ENCODE data around the gene FBLN2.

FBLN2 gene

GRCh38 chr3:13613343-13614190, 64.6 kb downstream of the FBLN2 start:
- Histone ChIP-seq H3K79me2 (ENCODE audit: insufficient read depth, low read depth) (no peaks in the 10 kb centered on the region), H3K4me2 (no peak overlapping the region), H3K27me3 (ENCODE audit: insufficient read depth, low read depth) (no peaks in the 10 kb centered on the region), H3K27ac (no peak overlapping the region), H2AFZ (ENCODE audit: low read depth) (no peak overlapping the region), H3K36me3 (ENCODE audit: insufficient read depth) (no peaks in the 10 kb centered on the region), H3K4me3 (IDR thresholded peaks at IDR 0.05; ENCODE audit: insufficient read depth, low read depth, low read length) (no peak overlapping the region), H3K4me1 (ENCODE audit: low read depth, poor library complexity, severe bottlenecking) (no peaks in the 10 kb centered on the region), H3K9ac (no peak overlapping the region), H4K20me1 (ENCODE audit: insufficient read depth) (no peaks in the 10 kb centered on the region)
- no peak for TF ChIP-seq CTCF (conservative IDR thresholded peaks at IDR 0.05; ENCODE audit: low read depth, low read length)

GRCh38 chr3:13614607-13615006, 65.7 kb downstream of the FBLN2 start:
- H3K4me2 ChIP-seq, result no peak overlapping the region
- H2AFZ ChIP-seq (ENCODE audit: low read depth), result no peak overlapping the region
- H3K27me3 ChIP-seq (ENCODE audit: insufficient read depth, low read depth), result no peaks in the 10 kb centered on the region
- no peaks in the 10 kb centered on the region for H3K79me2 ChIP-seq (ENCODE audit: insufficient read depth, low read depth)
- H3K27ac ChIP-seq, result no peak overlapping the region
- no peaks in the 10 kb centered on the region for H3K4me1 ChIP-seq (ENCODE audit: low read depth, poor library complexity, severe bottlenecking)
- no peaks in the 10 kb centered on the region for H4K20me1 ChIP-seq (ENCODE audit: insufficient read depth)
- no peak overlapping the region for H3K4me3 ChIP-seq (IDR thresholded peaks at IDR 0.05; ENCODE audit: insufficient read depth, low read depth, low read length)
- H3K9ac ChIP-seq, result no peak overlapping the region
- no peaks in the 10 kb centered on the region for H3K36me3 ChIP-seq (ENCODE audit: insufficient read depth)
- no peak for TF ChIP-seq CTCF (conservative IDR thresholded peaks at IDR 0.05; ENCODE audit: low read depth, low read length)

DNA sequence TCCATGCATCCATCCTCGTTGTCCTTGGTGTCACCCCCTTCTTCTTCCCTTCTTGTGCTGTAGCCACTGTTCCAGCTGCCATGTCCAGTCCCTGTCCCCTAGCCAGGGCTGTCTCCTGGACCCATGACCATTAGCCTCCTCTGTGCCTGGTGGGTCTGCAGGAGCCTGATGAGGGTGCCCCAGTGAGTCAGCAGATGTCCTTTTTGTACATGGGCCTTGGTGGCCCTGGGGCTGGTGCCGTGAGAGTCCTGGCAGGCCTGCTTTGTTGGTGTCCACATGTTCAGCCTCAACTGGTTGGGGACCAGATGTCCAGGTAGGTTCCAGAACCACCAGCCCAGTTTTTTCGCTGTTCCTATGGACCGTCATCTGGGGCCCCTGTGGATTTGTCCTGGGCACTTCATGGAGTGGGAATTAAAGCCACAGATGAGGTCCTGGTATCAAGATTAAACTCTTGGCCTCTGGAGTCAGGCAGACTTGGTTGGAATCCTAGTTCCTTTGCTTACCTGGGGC, 66.1 kb downstream of the FBLN2 start:
- H4K20me1 ChIP-seq (ENCODE audit: insufficient read depth), result no peaks in the 10 kb centered on the region
- H3K4me1 ChIP-seq (ENCODE audit: low read depth, poor library complexity, severe bottlenecking), result no peaks in the 10 kb centered on the region
- no peak overlapping the region for H3K9ac ChIP-seq
- no peak overlapping the region for H3K27ac ChIP-seq
- no peak overlapping the region for H3K4me2 ChIP-seq
- TF ChIP-seq CTCF (conservative IDR thresholded peaks at IDR 0.05; ENCODE audit: low read depth, low read length), result no peak
- H2AFZ ChIP-seq (ENCODE audit: low read depth), result no peak overlapping the region
- H3K4me3 ChIP-seq (IDR thresholded peaks at IDR 0.05; ENCODE audit: insufficient read depth, low read depth, low read length), result no peak overlapping the region
- no peaks in the 10 kb centered on the region for H3K36me3 ChIP-seq (ENCODE audit: insufficient read depth)
- no peaks in the 10 kb centered on the region for H3K27me3 ChIP-seq (ENCODE audit: insufficient read depth, low read depth)
- H3K79me2 ChIP-seq (ENCODE audit: insufficient read depth, low read depth), result no peaks in the 10 kb centered on the region

DNA sequence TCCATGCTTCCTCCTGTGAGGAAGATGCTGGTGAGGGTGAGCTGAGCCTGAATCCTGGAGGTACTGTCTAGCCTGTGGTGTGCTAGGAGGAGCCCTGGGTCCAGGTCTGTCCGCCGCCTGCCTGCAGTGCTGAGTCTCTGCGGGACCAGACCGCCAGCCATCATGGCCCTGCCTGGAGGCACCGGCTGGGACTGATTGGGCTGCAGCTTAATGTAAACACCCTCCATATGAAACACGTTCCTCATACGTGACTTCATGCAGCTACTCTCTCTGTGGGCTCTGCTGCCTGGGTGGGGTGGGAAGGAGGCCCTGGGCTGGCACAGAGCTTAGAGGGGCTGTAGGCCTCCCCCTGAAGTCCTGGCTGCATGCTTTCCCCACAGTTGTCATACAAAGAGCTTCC, 67.4 kb downstream of the FBLN2 start:
- no peaks in the 10 kb centered on the region for H3K27me3 ChIP-seq (ENCODE audit: insufficient read depth, low read depth)
- no peaks in the 10 kb centered on the region for H3K79me2 ChIP-seq (ENCODE audit: insufficient read depth, low read depth)
- H3K4me1 ChIP-seq (ENCODE audit: low read depth, poor library complexity, severe bottlenecking), result no peaks in the 10 kb centered on the region
- H3K9ac ChIP-seq, result no peak overlapping the region
- no peak overlapping the region for H2AFZ ChIP-seq (ENCODE audit: low read depth)
- H3K36me3 ChIP-seq (ENCODE audit: insufficient read depth), result no peaks in the 10 kb centered on the region
- no peak overlapping the region for H3K27ac ChIP-seq
- no peaks in the 10 kb centered on the region for H4K20me1 ChIP-seq (ENCODE audit: insufficient read depth)
- H3K4me2 ChIP-seq, result no peak overlapping the region
- TF ChIP-seq CTCF (conservative IDR thresholded peaks at IDR 0.05; ENCODE audit: low read depth, low read length), result no peak
- H3K4me3 ChIP-seq (IDR thresholded peaks at IDR 0.05; ENCODE audit: insufficient read depth, low read depth, low read length), result no peak overlapping the region
